ENCODE results near the gene DDX20. TPM values are rescaled to one million over a fixed set of nuclear protein-coding genes. Genes with fewer than 3 reads are reported as not detected.

The DDX20 gene
- total RNA-seq, 1 donor from 2014 or later: 10.9 TPM

DNA sequence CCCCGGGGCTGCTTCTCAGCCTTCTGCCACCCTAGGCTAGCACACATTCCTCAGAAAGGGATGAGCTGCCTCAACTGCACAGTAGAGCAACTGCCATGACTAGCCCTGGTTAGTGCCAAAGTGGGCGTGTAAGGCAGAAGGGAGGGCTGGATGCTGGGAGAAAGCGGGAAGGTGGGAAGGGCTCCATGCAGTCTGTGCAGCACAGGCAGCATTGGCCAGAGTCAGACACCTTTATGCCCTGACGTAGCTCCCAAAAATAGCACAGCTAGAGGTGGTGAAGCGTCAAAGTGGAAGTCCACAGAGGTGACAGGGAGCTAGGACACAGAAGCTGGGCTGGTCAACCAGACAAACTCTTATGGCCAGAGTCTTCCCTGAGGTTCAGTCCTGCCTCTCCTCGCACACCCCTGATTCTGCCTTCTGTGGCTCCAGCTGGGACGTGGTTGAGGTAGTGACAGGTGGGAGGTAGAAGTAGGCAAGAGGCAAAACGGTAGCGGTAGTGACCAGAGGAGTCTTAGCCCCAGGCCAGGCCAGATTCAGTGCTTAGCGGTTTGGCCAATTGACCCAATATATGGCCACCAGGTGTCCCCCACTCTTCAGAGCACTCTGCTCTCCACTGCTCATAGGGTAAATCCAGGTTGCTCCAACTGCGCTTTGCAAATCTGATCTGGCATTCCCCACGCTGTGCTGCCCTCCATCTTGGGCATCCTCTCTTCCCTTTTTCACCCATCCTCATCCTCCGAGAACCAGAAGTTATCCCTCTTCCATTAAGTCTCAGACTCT is 45.6 kb downstream of the DDX20 start:
- TF ChIP-seq CTCF (IDR thresholded peaks at IDR 0.05): no peak
- ATAC-seq (peak; percentile 7), DNase-seq (no peak)
- Histone ChIP-seq H3K4me3 (no peak overlapping the region), H3K36me3 (no peaks in the 10 kb centered on the region), H3K27me3 (no peaks in the 10 kb centered on the region), H3K27ac (no peak overlapping the region), H3K9me3 (no peaks in the 10 kb centered on the region), H3K4me1 (no peaks in the 10 kb centered on the region)
- intact Hi-C loops (cut with DNase I): no loop called here

DNA sequence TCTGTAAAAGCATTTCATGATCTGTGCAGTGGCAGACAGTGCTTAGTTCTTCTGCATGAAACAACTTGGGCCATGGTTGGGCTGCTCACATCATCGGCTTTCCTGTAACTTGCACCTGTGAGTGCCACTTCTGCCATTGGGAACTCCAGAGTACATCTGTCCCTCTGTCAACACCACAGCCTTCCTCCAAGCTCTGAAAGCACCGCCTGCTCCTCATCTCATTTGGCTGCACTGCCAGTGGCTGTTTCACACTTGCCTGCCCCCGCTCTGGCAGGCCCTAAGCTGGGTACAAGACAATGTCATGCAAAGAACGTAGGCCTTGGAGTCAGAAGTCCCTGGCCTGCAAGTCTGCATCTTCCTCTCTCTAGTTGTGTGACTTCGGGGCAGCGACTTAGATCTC is 46.4 kb downstream of the DDX20 start:
- Histone ChIP-seq H3K9me3 (no peaks in the 10 kb centered on the region), H3K4me1 (no peaks in the 10 kb centered on the region), H3K4me3 (no peak overlapping the region), H3K27ac (no peak overlapping the region), H3K27me3 (no peaks in the 10 kb centered on the region), H3K36me3 (no peaks in the 10 kb centered on the region)
- ATAC-seq (no peak), DNase-seq (no peak)
- TF ChIP-seq CTCF (IDR thresholded peaks at IDR 0.05): no peak
- intact Hi-C loops (cut with DNase I): no loop called here

- DNase-seq (no peak), ATAC-seq (no peak)
- Histone ChIP-seq H3K4me1 (no peaks in the 10 kb centered on the region), H3K9me3 (no peaks in the 10 kb centered on the region), H3K4me3 (no peak overlapping the region), H3K36me3 (no peaks in the 10 kb centered on the region), H3K27me3 (no peaks in the 10 kb centered on the region), H3K27ac (no peak overlapping the region)
- intact Hi-C loops (cut with DNase I): no loop called here
- TF ChIP-seq CTCF (IDR thresholded peaks at IDR 0.05): no peak
Measured at GRCh38 chr1:111802984-111803383, 47.3 kb downstream of the DDX20 start.

DNA sequence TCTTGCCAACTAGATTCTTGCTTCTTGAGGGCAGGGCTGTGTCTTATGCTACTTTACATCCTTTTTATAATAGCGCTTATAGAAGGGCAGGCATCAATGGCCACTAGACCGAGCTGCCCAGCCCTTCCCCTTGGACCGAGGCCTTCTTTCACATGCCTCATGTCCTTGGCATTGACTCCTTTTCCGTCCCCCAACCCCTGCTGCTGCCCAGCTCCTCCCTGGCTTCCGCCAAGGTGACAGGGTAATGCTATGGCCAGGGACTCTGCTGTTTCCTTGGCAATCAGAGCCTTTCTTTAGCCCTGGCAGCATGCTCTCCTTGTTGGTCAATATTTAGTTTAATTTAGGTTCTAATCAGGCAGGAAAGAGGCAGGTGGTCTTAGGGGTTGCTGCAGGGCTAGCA is 48.2 kb downstream of the DDX20 start:
- no peak for ATAC-seq
- Histone ChIP-seq H3K27me3 (no peaks in the 10 kb centered on the region), H3K27ac (no peak overlapping the region), H3K36me3 (no peaks in the 10 kb centered on the region), H3K4me1 (no peaks in the 10 kb centered on the region), H3K9me3 (no peaks in the 10 kb centered on the region), H3K4me3 (no peak overlapping the region)
- DNase-seq: no peak
- intact Hi-C loops (cut with DNase I): no loop called here
- TF ChIP-seq CTCF (IDR thresholded peaks at IDR 0.05): no peak

GRCh38 chr1:111804776-111805175 is 49.1 kb downstream of the DDX20 start:
- no peak for ATAC-seq
- H3K27me3 ChIP-seq: no peaks in the 10 kb centered on the region
- intact Hi-C loops (cut with DNase I): no loop called here
- no peaks in the 10 kb centered on the region for H3K4me1 ChIP-seq
- DNase-seq: no peak
- H3K36me3 ChIP-seq: no peaks in the 10 kb centered on the region
- H3K27ac ChIP-seq: no peak overlapping the region
- TF ChIP-seq CTCF (IDR thresholded peaks at IDR 0.05): no peak
- no peaks in the 10 kb centered on the region for H3K9me3 ChIP-seq
- H3K4me3 ChIP-seq: no peak overlapping the region

- Histone ChIP-seq H3K4me3 (no peak overlapping the region), H3K27me3 (no peaks in the 10 kb centered on the region), H3K9me3 (no peaks in the 10 kb centered on the region), H3K36me3 (no peaks in the 10 kb centered on the region), H3K4me1 (no peaks in the 10 kb centered on the region), H3K27ac (no peak overlapping the region)
- TF ChIP-seq CTCF (IDR thresholded peaks at IDR 0.05): no peak
- intact Hi-C loops (cut with DNase I): no loop called here
- DNase-seq (no peak), ATAC-seq (no peak)
Measured at GRCh38 chr1:111805251-111805650, 49.5 kb downstream of the DDX20 start.

Data from upper lobe of right lung (tissue), 1 donor.